ENCODE data around the gene LIPH. TPM values are rescaled to one million over a fixed set of nuclear protein-coding genes. Genes with fewer than 3 reads are reported as not detected.

The LIPH gene
- total and polyA plus RNA-seq, 10 donors: 0.03 to 3.1 (median 1.1) TPM

DNA sequence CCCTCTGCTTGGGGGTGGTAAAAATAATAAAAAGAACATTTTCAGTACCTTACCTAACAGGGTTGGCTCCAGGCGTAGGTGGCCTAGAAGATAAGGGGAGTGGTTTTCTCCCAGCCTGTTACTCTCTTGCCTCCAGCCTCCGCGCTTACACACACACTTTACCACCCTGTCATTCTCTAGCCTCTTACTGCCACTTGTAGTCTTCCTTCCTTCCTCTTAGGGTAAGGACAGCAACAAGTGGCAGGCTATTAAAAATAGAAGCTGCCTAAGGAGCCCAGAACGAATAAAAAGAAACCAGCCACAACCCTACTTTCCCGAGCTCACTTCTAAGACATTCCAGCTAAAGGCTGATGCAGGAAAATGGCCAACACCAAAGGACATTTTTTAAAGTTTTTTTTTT, 9.6 kb upstream of the LIPH start:
- intact Hi-C loops (cut with DNase I; ENCODE audit: low total_unique reads): no loop called here
- TF ChIP-seq, protein P1, sequence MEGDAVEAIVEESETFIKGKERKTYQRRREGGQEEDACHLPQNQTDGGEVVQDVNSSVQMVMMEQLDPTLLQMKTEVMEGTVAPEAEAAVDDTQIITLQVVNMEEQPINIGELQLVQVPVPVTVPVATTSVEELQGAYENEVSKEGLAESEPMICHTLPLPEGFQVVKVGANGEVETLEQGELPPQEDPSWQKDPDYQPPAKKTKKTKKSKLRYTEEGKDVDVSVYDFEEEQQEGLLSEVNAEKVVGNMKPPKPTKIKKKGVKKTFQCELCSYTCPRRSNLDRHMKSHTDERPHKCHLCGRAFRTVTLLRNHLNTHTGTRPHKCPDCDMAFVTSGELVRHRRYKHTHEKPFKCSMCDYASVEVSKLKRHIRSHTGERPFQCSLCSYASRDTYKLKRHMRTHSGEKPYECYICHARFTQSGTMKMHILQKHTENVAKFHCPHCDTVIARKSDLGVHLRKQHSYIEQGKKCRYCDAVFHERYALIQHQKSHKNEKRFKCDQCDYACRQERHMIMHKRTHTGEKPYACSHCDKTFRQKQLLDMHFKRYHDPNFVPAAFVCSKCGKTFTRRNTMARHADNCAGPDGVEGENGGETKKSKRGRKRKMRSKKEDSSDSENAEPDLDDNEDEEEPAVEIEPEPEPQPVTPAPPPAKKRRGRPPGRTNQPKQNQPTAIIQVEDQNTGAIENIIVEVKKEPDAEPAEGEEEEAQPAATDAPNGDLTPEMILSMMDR (IDR thresholded peaks at IDR 0.05 in 8 of 11, conservative IDR thresholded peaks at IDR 0.05 in 3 of 11): no peak
- TF ChIP-seq POLR2AphosphoS5 (IDR thresholded peaks at IDR 0.05): no peak
- TF ChIP-seq POLR2A (IDR thresholded peaks at IDR 0.05): no peak
- Histone ChIP-seq H3K36me3 (no peaks in the 10 kb centered on the region), H3K4me1 (peaks cover 5 to 36% (median 22%) of the 10 kb centered on the region in 6 donors), H3K4me3 (no peak overlapping the region), H3K27ac (peak overlapping the region in 2 of 8 donors; percentile 2 to 46), H3K9me3 (no peaks in the 10 kb centered on the region), H3K27me3 (replicated peaks in 1 of 7) (peaks cover 0 to 14% (median 0%) of the 10 kb centered on the region in 7 donors)
- no peak for DNase-seq
- WGBS, 5 donors: 9 to 22% (median 11%) methylated on average over 5 of the region's 5 CpGs

DNA sequence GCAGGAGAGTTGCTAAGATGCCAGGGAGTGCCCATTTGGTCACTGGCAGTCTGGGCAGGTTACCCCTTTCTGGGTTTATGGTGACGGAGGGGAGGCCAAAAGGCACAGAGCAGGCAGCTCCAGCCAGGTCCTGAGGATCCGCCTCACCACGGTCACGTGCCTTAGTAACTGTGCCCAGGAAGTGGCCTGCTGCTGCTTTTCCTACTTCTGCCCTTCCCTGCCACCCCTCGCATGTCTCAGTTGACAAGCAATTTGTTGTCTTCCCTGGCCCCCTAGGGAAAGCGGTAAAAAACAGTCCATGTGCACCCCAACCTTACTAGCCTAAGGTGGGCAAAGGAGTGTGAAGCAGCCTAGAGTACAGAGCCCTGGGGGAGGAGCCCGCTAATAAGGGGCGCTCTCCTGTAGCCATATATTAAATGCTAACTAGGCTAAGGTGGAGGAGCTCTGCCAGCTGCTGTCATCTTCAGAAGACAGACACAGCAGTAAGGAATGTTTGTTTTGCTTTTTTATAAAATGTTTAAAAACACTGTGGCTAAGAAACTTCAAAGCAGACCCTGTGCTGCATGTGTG, 9.1 kb upstream of the LIPH start:
- Histone ChIP-seq H3K9me3 (no peaks in the 10 kb centered on the region), H3K4me3 (peak overlapping the region in 1 of 8 donors; percentile 14), H3K27ac (peak overlapping the region in 5 of 8 donors; percentile 2 to 46 (median 20)), H3K4me1 (peaks cover 5 to 36% (median 22%) of the 10 kb centered on the region in 6 donors), H3K27me3 (replicated peaks in 1 of 7) (peaks cover 0 to 14% (median 0%) of the 10 kb centered on the region in 7 donors), H3K36me3 (no peaks in the 10 kb centered on the region)
- TF ChIP-seq POLR2A (IDR thresholded peaks at IDR 0.05): no peak
- TF ChIP-seq POLR2AphosphoS5 (IDR thresholded peaks at IDR 0.05): peak in 2 of 3 donors; percentile 6 to 46
- TF ChIP-seq, protein P1 (IDR thresholded peaks at IDR 0.05 in 8 of 11, conservative IDR thresholded peaks at IDR 0.05 in 3 of 11): no peak
- intact Hi-C loops (cut with DNase I; ENCODE audit: low total_unique reads): no loop called here
- WGBS, 5 donors: 30 to 40% (median 35%) methylated on average over 8 of the region's 8 CpGs
- DNase-seq: peak; percentile 78

DNA sequence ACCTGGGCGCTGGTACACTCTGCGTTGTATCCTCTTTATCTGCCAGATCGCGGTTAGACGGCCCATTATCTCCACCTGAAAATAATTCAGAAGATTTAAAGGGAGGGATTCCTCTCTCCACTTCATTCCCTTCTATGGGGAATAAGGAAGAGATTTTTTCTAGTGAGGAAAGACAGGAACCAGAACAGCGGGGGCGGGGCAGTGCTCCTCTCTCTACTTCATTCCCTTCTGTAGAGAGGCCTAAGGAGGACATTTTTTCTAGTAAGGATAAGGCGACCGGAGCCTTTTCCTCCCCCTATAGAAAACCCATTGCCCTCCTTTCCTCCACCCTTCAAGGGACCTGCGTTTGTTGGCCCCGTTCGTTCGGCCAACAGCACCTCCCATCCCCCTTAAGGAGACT, 8.3 kb upstream of the LIPH start:
- peaks cover 5 to 36% (median 22%) of the 10 kb centered on the region in 6 donors for H3K4me1 ChIP-seq
- TF ChIP-seq, protein P1 (IDR thresholded peaks at IDR 0.05 in 8 of 11, conservative IDR thresholded peaks at IDR 0.05 in 3 of 11): no peak
- TF ChIP-seq POLR2AphosphoS5 (IDR thresholded peaks at IDR 0.05) (no peak), POLR2A (IDR thresholded peaks at IDR 0.05) (no peak)
- H3K9me3 ChIP-seq: no peaks in the 10 kb centered on the region
- H3K27me3 ChIP-seq (replicated peaks in 1 of 7): peaks cover 0 to 14% (median 0%) of the 10 kb centered on the region in 7 donors
- no peak for DNase-seq
- H3K27ac ChIP-seq: peak overlapping the region in 2 of 8 donors; percentile 46
- intact Hi-C loops (cut with DNase I; ENCODE audit: low total_unique reads): no loop called here
- no peaks in the 10 kb centered on the region for H3K36me3 ChIP-seq
- WGBS, 5 donors: 85 to 95% (median 91%) methylated on average over 13 of the region's 13 CpGs
- H3K4me3 ChIP-seq: no peak overlapping the region

DNA sequence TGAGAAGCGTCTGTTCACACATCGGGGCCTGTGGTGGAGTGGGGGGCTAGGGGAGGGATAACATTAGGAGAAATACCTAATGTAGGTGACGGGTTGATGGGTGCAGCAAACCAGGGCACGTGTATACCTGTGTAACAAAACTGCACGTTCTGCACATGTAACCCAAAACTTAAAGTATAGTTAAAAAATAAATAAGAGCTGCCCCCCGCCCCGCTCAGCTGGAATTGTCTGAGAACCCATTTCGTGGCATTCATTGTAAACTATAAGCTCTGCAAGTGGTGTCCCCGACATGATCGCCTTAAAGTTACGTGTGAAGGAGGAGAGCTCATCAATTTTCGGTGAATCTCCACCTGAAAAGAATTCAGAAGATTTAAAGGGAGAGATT, 7.3 kb upstream of the LIPH start:
- intact Hi-C loops (cut with DNase I; ENCODE audit: low total_unique reads): no loop called here
- H3K4me1 ChIP-seq: peaks cover 5 to 36% (median 22%) of the 10 kb centered on the region in 6 donors
- H3K9me3 ChIP-seq: no peaks in the 10 kb centered on the region
- H3K4me3 ChIP-seq: peak overlapping the region in 1 of 8 donors; percentile 57
- H3K27me3 ChIP-seq (replicated peaks in 1 of 7): peaks cover 0 to 14% (median 0%) of the 10 kb centered on the region in 7 donors
- WGBS, 5 donors: 80 to 90% (median 86%) methylated on average over 12 of the region's 12 CpGs
- TF ChIP-seq POLR2AphosphoS5 (IDR thresholded peaks at IDR 0.05) (no peak), POLR2A (IDR thresholded peaks at IDR 0.05) (no peak)
- TF ChIP-seq, protein P1 (IDR thresholded peaks at IDR 0.05 in 8 of 11, conservative IDR thresholded peaks at IDR 0.05 in 3 of 11): no peak
- H3K27ac ChIP-seq: no peak overlapping the region
- H3K36me3 ChIP-seq: no peaks in the 10 kb centered on the region
- DNase-seq: peak; percentile 16
